NCI-H187 treated with DMSO at 0.1 percent for 48 hours (cell line): Measurements from ENCODE around the gene SLC25A48.

Experiments used
- DNase-seq: peaks from one replicate; lab custom pipeline; 2025; lab: John Stamatoyannopoulos, UW

SLC25A48 gene

GRCh38 chr5:135921388-135921787, 86.9 kb downstream of the SLC25A48 start:
- DNase-seq: no peak

- no peak for DNase-seq
Observed at GRCh38 chr5:135930029-135930948, 95.8 kb downstream of the SLC25A48 start.

GRCh38 chr5:135930949-135931295, 96.5 kb downstream of the SLC25A48 start:
- no peak for DNase-seq

GRCh38 chr5:135934939-135935338, 100.5 kb downstream of the SLC25A48 start:
- DNase-seq: no peak

GRCh38 chr5:135937245-135937911, 102.9 kb downstream of the SLC25A48 start:
- DNase-seq: no peak
